T-cell (primary cell): ENCODE measurements around the gene DLK2. TPM values are rescaled to one million over a fixed set of nuclear protein-coding genes. Genes with fewer than 3 reads are reported as not detected.
"Not testable (repeated sequence)": the region's sequence is repeated elsewhere in the genome, so short reads cannot be mapped to it uniquely, and the experiment has no call there.

Experiments used
- ATAC-seq, 4 experiments: fragments of 200-7000 bp in 3 of 4; fragments of 150-1000 bp in 1 of 4; cut with Tn5 transposase; replicated peaks in 1 of 4; 1 replicate in 3 of 4; 2 replicates in 1 of 4; pipeline ENCODE4 v1.10.0; 2021; ENCODE audit warnings: moderate library complexity in 3 of 4, mild to moderate bottlenecking in 2 of 4, moderate number of reproducible peaks in 1 of 4
- CTCF ChIA-PET, 2 donors: fragments of 300-600 bp; sonication (Branson Sonifier 250); formaldehyde crosslinking; loops; one replicate each; lab custom pipeline; 2022; ENCODE audit warnings: antibody characterized with exemption in 2 of 2; lab: Charles Lee
- POLR2A ChIA-PET, 2 donors: fragments of 300-600 bp; sonication (Branson Sonifier 250); formaldehyde crosslinking; loops; one replicate each; lab custom pipeline; 2022; ENCODE audit warnings: antibody characterized with exemption in 2 of 2; lab: Charles Lee
- DNase-seq, 35 experiments: peaks; one replicate each; pipeline versions ENCODE4 v3.0.0 to v3.0.0-alpha.2; 2013 to 2023
- H3K27ac ChIP-seq: one replicate; pipeline ENCODE4 v1.5.1; 2013; ENCODE audit warnings: low read length
- H3K27me3 ChIP-seq, 2 experiments: replicated peaks in 1 of 2; 1 replicate in 1 of 2; 2 replicates in 1 of 2; pipeline versions ENCODE4 v1.6.1 to v1.7.0; 2013; ENCODE audit warnings: low read length in 1 of 2, mixed read lengths in 1 of 2; ENCODE audit not compliant: control insufficient read depth in 2 of 2, insufficient read depth in 2 of 2; ENCODE audit errors: extremely low read depth in 1 of 2
- H3K36me3 ChIP-seq, 2 donors: 1 replicate in 1 of 2; 2 replicates in 1 of 2; pipeline versions ENCODE4 v1.6.1 to v1.7.0; 2013; ENCODE audit warnings: low read length in 1 of 2; ENCODE audit not compliant: control insufficient read depth in 2 of 2, insufficient read depth in 1 of 2; ENCODE audit errors: extremely low read depth in 1 of 2
- H3K4me1 ChIP-seq, 2 experiments: 1 replicate in 1 of 2; 2 replicates in 1 of 2; pipeline versions ENCODE4 v1.6.1 to v1.7.0; 2013; ENCODE audit warnings: low read length in 2 of 2, mixed read lengths in 1 of 2; ENCODE audit not compliant: insufficient read depth in 2 of 2, control insufficient read depth in 1 of 2; ENCODE audit errors: extremely low read depth in 1 of 2
- H3K4me3 ChIP-seq, 2 donors: 1 replicate in 1 of 2; 2 replicates in 1 of 2; pipeline versions ENCODE4 v1.5.1 to v1.7.0; 2013; ENCODE audit warnings: mild to moderate bottlenecking in 2 of 2, low read length in 1 of 2, moderate library complexity in 1 of 2; ENCODE audit not compliant: control insufficient read depth in 1 of 2; ENCODE audit errors: extremely low read depth in 1 of 2
- H3K9me3 ChIP-seq: 2 replicates; pipeline ENCODE4 v1.7.0; 2013
- H3K27ac Mint-ChIP-seq, 2 donors: one replicate each; pipeline ENCODE4 v1.8.0; 2020 to 2021; ENCODE audit warnings: mild to moderate bottlenecking in 2 of 2, mixed read lengths in 2 of 2
- H3K27me3 Mint-ChIP-seq, 2 donors: one replicate each; pipeline ENCODE4 v1.8.0; 2021 to 2022; ENCODE audit warnings: mixed read lengths in 2 of 2
- H3K36me3 Mint-ChIP-seq: one replicate; pipeline ENCODE4 v1.8.0; 2021; ENCODE audit warnings: mixed read lengths
- H3K4me1 Mint-ChIP-seq, 3 donors: one replicate each; pipeline ENCODE4 v1.8.0; 2020 to 2022; ENCODE audit warnings: mixed read lengths in 3 of 3, mild to moderate bottlenecking in 1 of 3
- H3K4me3 Mint-ChIP-seq, 3 donors: one replicate each; pipeline ENCODE4 v1.8.0; 2020 to 2022; ENCODE audit warnings: mild to moderate bottlenecking in 3 of 3, mixed read lengths in 3 of 3, moderate library complexity in 3 of 3
- H3K9me3 Mint-ChIP-seq, 3 donors: one replicate each; pipeline ENCODE4 v1.8.0; 2020 to 2022; ENCODE audit warnings: mixed read lengths in 3 of 3
- WGBS: methylation state at CpG from one replicate; pipeline ENCODE4 v1.1.5; 2013; ENCODE audit warnings: missing lambda C conversion rate; ENCODE audit not compliant: insufficient coverage; 5-methylcytosine and 5-hydroxymethylcytosine counted together
- total RNA-seq, 35 experiments: library from RNA in 6 of 35; stranded (reverse) in 6 of 35; fragments of 120-200 nt in 1 of 35; gene quantifications; one replicate each; pipeline versions ENCODE4 v1.2.1 to v1.2.4 and lab custom pipeline; 2013 to 2026

DLK2 gene
- total RNA-seq, 5 donors from 2014 or later (not counting 1 experiment from before 2014, with no cell fraction given), result 0.47 to 2.1 (median 1.4) TPM

- not testable (repeated sequence) for H3K4me3 Mint-ChIP-seq
Observed at GRCh38 chr6:43498291-43498690, 42.9 kb upstream of the DLK2 start.

GRCh38 chr6:43497689-43498088, 42.3 kb upstream of the DLK2 start:
- H3K36me3 Mint-ChIP-seq, result peaks cover 39% of the 10 kb centered on the region
- H3K9me3 Mint-ChIP-seq, result no peaks in the 10 kb centered on the region
- peaks cover 28 to 31% (median 28%) of the 10 kb centered on the region in 3 donors for H3K4me1 Mint-ChIP-seq
- no peak overlapping the region for H3K27ac ChIP-seq
- H3K4me3 Mint-ChIP-seq, result no peak overlapping the region
- ChIA-PET POLR2A (no interaction called here), CTCF (no interaction called here)
- 96% methylated on average over 8 of the region's 12 CpGs for WGBS
- DNase-seq (no peak), ATAC-seq (no peak)
- no peaks in the 10 kb centered on the region for H3K27me3 Mint-ChIP-seq
- no peaks in the 10 kb centered on the region for H3K9me3 ChIP-seq
- no peaks in the 10 kb centered on the region for H3K27me3 ChIP-seq
- no peak overlapping the region for H3K27ac Mint-ChIP-seq
- peaks cover 4 to 30% of the 10 kb centered on the region in 2 experiments for H3K4me1 ChIP-seq
- peaks cover 14 to 45% of the 10 kb centered on the region in 2 donors for H3K36me3 ChIP-seq
- no peak overlapping the region for H3K4me3 ChIP-seq

More at GRCh38 chr6:43498291-43498690, 42.9 kb upstream of the DLK2 start:
- H3K27me3 ChIP-seq, H3K9me3 ChIP-seq, H3K27ac Mint-ChIP-seq, H3K9me3 Mint-ChIP-seq, ATAC-seq, DNase-seq, H3K27ac ChIP-seq, H3K27me3 Mint-ChIP-seq, H3K4me3 ChIP-seq, POLR2A ChIA-PET: not testable (repeated sequence)
- H3K36me3 ChIP-seq, result peaks cover 15 to 51% of the 10 kb centered on the region in 2 donors
- peaks cover 23 to 25% (median 24%) of the 10 kb centered on the region in 3 donors for H3K4me1 Mint-ChIP-seq
- H3K4me1 ChIP-seq, result peaks cover 4 to 29% of the 10 kb centered on the region in 2 experiments
- WGBS, result 94% methylated on average over 5 of the region's 5 CpGs
- H3K36me3 Mint-ChIP-seq, result peaks cover 39% of the 10 kb centered on the region
- CTCF ChIA-PET, result interaction anchor here in 1 of 2 donors (0.5 to 0.6 kb wide), 2 partner anchors 40 to 926 kb away, joined by 4 to 6 read pairs; no protein-coding TSS in a partner anchor

DNA sequence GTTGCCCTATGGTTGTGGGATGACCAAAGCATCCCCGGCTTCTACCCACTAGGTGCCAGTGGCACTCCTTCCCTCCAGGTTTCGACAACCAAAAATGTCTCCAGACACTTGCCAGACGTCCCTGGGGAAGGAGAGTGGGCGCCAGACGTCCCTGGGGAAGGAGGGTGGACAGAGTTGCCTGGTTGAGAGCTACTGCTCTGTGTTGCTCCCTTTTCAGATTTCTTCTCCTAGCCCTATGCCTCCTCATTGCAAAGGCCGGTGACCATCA, 41.7 kb upstream of the DLK2 start:
- ChIA-PET CTCF (interaction anchor here in 1 of 2 donors (1.1 kb wide), 1 partner anchor 243 kb away, joined by 3 read pairs; no protein-coding TSS in a partner anchor), POLR2A (no interaction called here)
- H3K4me1 ChIP-seq, result peaks cover 4 to 36% of the 10 kb centered on the region in 2 experiments
- peaks cover 32 to 37% (median 33%) of the 10 kb centered on the region in 3 donors for H3K4me1 Mint-ChIP-seq
- ATAC-seq (no peak), DNase-seq (no peak)
- H3K9me3 Mint-ChIP-seq, result no peaks in the 10 kb centered on the region
- 100% methylated on average over 1 of the region's 6 CpGs for WGBS
- no peak overlapping the region for H3K27ac Mint-ChIP-seq
- no peak overlapping the region for H3K27ac ChIP-seq
- no peaks in the 10 kb centered on the region for H3K27me3 Mint-ChIP-seq
- H3K4me3 Mint-ChIP-seq, result no peak overlapping the region
- peaks cover 8 to 43% of the 10 kb centered on the region in 2 donors for H3K36me3 ChIP-seq
- no peaks in the 10 kb centered on the region for H3K9me3 ChIP-seq
- no peaks in the 10 kb centered on the region for H3K27me3 ChIP-seq
- no peak overlapping the region for H3K4me3 ChIP-seq
- H3K36me3 Mint-ChIP-seq, result peaks cover 33% of the 10 kb centered on the region

- no peak overlapping the region for H3K27ac ChIP-seq
- H3K9me3 ChIP-seq, result no peaks in the 10 kb centered on the region
- H3K4me1 ChIP-seq, result peaks cover 4 to 36% of the 10 kb centered on the region in 2 experiments
- ATAC-seq (peak in 1 of 4 experiments; percentile 27), DNase-seq (peak in 3 of 35 experiments; percentile 20 to 43 (median 26))
- no peak overlapping the region for H3K4me3 ChIP-seq
- H3K4me1 Mint-ChIP-seq, result peaks cover 32 to 37% (median 33%) of the 10 kb centered on the region in 3 donors
- H3K4me3 Mint-ChIP-seq, result no peak overlapping the region
- ChIA-PET POLR2A (no interaction called here), CTCF (interaction anchor here (0.6 to 1.1 kb wide), 3 partner anchors 10 to 242 kb away, joined by 3 read pairs; no protein-coding TSS in a partner anchor)
- H3K27ac Mint-ChIP-seq, result peak overlapping the region in 1 of 2 donors; percentile 16
- H3K36me3 ChIP-seq, result peaks cover 7 to 41% of the 10 kb centered on the region in 2 donors
- no peaks in the 10 kb centered on the region for H3K27me3 ChIP-seq
- no peaks in the 10 kb centered on the region for H3K9me3 Mint-ChIP-seq
- WGBS, result 90% methylated on average over 8 of the region's 18 CpGs
- H3K27me3 Mint-ChIP-seq, result no peaks in the 10 kb centered on the region
- peaks cover 28% of the 10 kb centered on the region for H3K36me3 Mint-ChIP-seq
Observed at GRCh38 chr6:43496370-43497128, 41.2 kb upstream of the DLK2 start.

DNA sequence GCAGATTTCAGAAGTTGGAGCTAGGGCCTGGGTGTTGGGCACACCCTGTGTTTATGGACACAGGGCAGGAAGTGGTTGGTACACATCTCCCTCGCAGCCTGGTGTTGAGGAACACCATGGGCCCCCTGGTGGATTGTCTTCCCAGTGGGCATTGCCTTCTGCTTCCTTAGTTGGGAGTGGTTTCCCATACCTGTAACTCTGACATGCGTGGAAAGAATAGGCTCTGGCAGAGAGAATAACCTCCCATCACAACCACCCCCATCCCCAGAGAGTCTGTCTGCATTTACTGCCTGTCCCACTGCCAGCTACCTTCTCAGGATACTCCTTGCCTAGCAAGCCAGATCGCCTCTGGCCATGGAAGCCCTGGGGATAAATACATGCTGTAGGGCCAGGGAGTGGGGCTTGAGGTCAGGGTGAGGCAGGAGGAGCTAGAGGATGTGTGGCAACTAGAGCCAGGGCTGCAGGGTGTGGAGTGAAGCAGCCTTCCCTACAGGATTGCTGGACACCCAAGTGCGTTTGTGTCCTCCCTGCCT, 40.1 kb upstream of the DLK2 start:
- no peaks in the 10 kb centered on the region for H3K9me3 Mint-ChIP-seq
- H3K36me3 Mint-ChIP-seq, result peaks cover 20% of the 10 kb centered on the region
- 92% methylated on average over 2 of the region's 4 CpGs for WGBS
- ChIA-PET CTCF (interaction anchor here (0.6 to 1.0 kb wide), 2 partner anchors 11 to 18 kb away, joined by 3 to 5 read pairs; partner anchors contain the start of gene TJAP1 (in 1 of the 2)), POLR2A (no interaction called here)
- peak; percentile 79 to 87 (median 84) for ATAC-seq
- H3K4me3 Mint-ChIP-seq, result peak overlapping the region in 2 of 3 donors; percentile 46 to 57
- Histone ChIP-seq H3K27ac (peak overlapping the region; percentile 53), H3K27me3 (no peaks in the 10 kb centered on the region), H3K9me3 (no peaks in the 10 kb centered on the region), H3K36me3 (peaks cover 7 to 31% of the 10 kb centered on the region in 2 donors), H3K4me3 (no peak overlapping the region), H3K4me1 (peaks cover 4 to 36% of the 10 kb centered on the region in 2 experiments)
- peaks cover 32 to 37% (median 33%) of the 10 kb centered on the region in 3 donors for H3K4me1 Mint-ChIP-seq
- peak overlapping the region; percentile 90 to 93 for H3K27ac Mint-ChIP-seq
- peak in 22 of 35 experiments; percentile 22 to 59 (median 30) for DNase-seq
- no peaks in the 10 kb centered on the region for H3K27me3 Mint-ChIP-seq

- H3K27ac Mint-ChIP-seq, result peak overlapping the region; percentile 90 to 93
- DNase-seq, result no peak
- peaks cover 36 to 44% (median 36%) of the 10 kb centered on the region in 3 donors for H3K4me1 Mint-ChIP-seq
- Histone ChIP-seq H3K4me3 (no peak overlapping the region), H3K27ac (peak overlapping the region; percentile 53), H3K4me1 (peaks cover 4 to 36% of the 10 kb centered on the region in 2 experiments), H3K36me3 (peaks cover 7 to 29% of the 10 kb centered on the region in 2 donors), H3K9me3 (no peaks in the 10 kb centered on the region), H3K27me3 (no peaks in the 10 kb centered on the region)
- ATAC-seq, result no peak
- CTCF ChIA-PET, result no interaction called here
- WGBS, result 100% methylated on average over 3 of the region's 4 CpGs
- H3K4me3 Mint-ChIP-seq, result peak overlapping the region in 1 of 3 donors; percentile 57
- H3K36me3 Mint-ChIP-seq, result peaks cover 20% of the 10 kb centered on the region
- POLR2A ChIA-PET, result no interaction called here
- H3K27me3 Mint-ChIP-seq, result no peaks in the 10 kb centered on the region
- no peaks in the 10 kb centered on the region for H3K9me3 Mint-ChIP-seq
Observed at GRCh38 chr6:43494766-43495165, 39.4 kb upstream of the DLK2 start.
